Ammon's horn (tissue), 1 donor: Measurements from ENCODE around the gene RENBP.

Experiments used
- DNase-seq: peaks from one replicate; pipeline ENCODE4 v3.0.0-alpha.2; 2016; ENCODE audit warnings: low spot score

Gene RENBP

DNA sequence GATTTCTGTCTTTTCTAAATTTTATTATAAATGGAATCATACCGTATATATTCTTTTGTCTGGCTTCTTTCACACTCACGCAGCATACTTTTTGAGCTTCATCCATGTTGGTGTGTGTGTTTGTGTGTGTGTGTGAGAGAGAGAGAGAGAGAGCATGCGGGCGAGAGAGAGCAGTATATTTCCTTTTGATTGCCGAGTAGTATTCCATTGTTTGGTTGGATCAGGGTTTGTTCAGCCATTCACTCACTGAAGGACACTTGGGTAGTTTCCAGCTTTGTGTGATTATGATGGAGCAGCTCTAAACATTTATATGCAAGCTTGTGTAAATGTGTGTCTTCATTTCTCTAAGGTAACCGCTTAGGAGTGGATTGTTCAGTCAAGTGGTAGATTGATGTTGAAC lies 55.3 kb downstream of the RENBP start:
- DNase-seq: no peak

DNA sequence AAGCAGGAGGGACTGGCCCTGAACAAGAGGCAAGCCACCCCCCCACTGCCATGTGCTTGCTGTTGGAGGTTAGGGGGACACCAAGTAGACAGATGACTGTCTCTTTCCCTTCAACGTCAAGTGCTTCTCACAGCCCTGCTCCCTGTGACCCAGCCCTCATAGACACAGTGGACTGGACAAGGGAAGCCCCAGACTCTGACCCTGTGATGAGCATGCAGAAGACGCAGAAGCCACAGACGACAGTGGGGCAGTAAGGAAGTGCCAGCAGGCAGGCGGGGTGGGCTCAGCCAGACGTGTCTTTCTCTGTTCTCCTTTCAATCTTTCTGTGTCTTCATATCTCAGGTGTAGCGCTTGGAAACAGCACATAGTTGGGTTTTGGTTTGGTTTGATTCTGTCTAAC lies 56.1 kb downstream of the RENBP start:
- DNase-seq: no peak

DNA sequence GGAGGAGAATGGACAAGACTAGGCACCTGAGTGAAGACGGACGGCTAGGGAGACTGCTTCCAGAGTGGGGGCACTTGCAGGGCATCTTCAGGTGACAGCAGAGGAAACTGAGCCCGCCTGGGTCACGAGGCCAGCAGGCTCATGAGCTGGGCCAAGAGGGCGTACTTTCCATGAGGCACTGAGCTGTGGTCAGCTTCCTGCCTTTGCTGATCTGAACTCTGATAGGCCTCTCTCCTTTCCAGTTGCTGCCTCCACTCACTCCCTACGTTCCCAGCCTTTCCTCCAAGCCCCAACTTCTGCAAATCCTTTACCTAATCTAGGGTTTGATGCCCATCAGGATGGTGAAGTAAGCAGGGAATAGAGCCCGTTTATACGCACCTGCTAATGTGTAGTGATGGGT lies 57.1 kb downstream of the RENBP start:
- no peak for DNase-seq

DNA sequence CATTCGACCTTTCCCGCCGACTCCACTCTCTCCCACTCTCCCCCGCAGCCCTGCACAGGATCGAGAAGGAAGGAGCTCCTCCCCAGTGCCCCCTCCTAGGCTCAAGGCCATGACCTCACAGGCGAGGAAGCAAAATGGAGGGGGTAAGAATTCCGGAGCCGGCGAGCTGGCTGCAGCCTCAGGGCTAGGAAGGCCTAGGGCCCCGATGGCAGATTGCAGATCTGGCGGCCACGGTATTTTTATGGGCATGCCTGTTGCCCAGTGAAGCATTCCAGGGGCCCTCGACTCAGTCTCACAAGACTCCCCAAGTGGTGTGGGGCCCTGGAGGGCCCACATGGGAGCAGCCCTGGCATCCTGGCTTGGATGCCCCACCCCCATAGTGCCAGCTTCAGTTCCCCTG lies 57.5 kb downstream of the RENBP start:
- no peak for DNase-seq

DNA sequence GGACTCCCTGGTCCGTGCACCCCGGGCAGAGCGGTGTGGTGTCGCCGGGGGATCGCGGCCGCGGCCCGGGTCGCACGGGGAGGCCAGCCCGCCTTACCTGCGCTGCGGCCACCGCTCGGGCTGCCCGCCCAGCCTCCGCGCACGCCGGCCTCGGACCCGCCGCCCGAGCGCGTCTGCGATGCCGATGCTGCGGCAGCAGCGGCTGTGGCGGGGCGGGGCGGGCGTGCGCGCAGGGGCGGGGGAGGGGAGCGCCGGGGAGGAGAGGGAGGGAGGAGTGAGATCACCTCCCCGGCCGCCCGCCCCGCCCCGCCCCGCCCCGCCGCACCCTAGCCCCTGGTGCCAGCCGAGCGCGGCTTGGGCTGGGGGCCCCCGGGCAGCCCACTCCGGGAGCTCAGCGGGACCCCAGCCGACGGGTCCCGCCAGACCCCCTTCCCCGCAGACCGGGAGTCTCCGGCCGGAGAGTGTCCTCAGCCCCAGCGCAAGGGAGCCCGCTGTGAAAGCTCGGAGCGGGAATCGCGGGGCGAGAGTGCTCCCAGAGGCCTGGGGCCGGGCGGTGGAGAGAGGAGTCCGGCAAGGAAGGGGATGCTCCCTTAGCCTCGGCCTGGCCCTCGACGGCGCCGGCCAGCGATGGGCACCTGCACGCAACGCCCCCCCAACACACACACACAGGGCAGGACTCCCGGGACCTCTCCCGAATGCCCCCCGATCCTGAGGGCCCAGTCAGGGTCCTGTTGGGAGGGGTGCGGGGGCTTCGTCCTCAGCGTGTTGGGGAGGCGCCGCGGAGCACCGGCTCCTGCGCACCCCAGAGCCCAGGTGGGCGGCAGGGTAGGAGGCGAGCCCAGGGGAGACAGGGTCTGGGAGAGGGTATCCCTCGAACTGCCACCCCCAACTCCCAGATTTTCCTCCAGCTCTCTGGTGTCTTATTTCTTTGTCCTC lies 58.2 kb downstream of the RENBP start, which contains the start of gene L1CAM:
TSS of gene L1CAM (minus strand) at position 206 of the 936 bp plus-strand sequence. CDS start 10,337 bp downstream, outside the sequence.
- no peak for DNase-seq
